ENCODE data around the gene OXGR1.
"Not testable (repeated sequence)": the region's sequence is repeated elsewhere in the genome, so short reads cannot be mapped to it uniquely, and the experiment has no call there.

The OXGR1 gene

GRCh38 chr13:96994017-96994857 is at the start of gene OXGR1:
TSS of gene OXGR1 (minus strand) at chr13:96994476. CDS start at chr13:96987759, 6,717 bp downstream.
- no peak within 1 kb of the TSS for H3K4me3 ChIP-seq (ENCODE audit: low read depth, low read length)
- no peak for TF ChIP-seq CTCF (IDR thresholded peaks at IDR 0.05; ENCODE audit: borderline replicate concordance, insufficient read depth, low read depth, low read length)

- TF ChIP-seq CTCF (IDR thresholded peaks at IDR 0.05; ENCODE audit: borderline replicate concordance, insufficient read depth, low read depth, low read length), result no peak
- no peak overlapping the region for H3K4me3 ChIP-seq (ENCODE audit: low read depth, low read length)
Measured at GRCh38 chr13:97043302-97043701, 49.0 kb upstream of the OXGR1 start.

- H3K4me3 ChIP-seq (ENCODE audit: low read depth, low read length), result no peak overlapping the region
- 0 out of 2 replicates have a peak, but pooled peaks have one; percentile 12 for TF ChIP-seq CTCF (IDR thresholded peaks at IDR 0.05; ENCODE audit: borderline replicate concordance, insufficient read depth, low read depth, low read length)
Measured at GRCh38 chr13:97030705-97031452, 36.6 kb upstream of the OXGR1 start.

GRCh38 chr13:97028441-97029299 is 34.4 kb upstream of the OXGR1 start:
- peak; percentile 65 for TF ChIP-seq CTCF (IDR thresholded peaks at IDR 0.05; ENCODE audit: borderline replicate concordance, insufficient read depth, low read depth, low read length)
- H3K4me3 ChIP-seq (ENCODE audit: low read depth, low read length), result no peak overlapping the region

- TF ChIP-seq CTCF (IDR thresholded peaks at IDR 0.05; ENCODE audit: borderline replicate concordance, insufficient read depth, low read depth, low read length), result no peak
- H3K4me3 ChIP-seq (ENCODE audit: low read depth, low read length), result no peak overlapping the region
Measured at GRCh38 chr13:97027162-97027554, 32.9 kb upstream of the OXGR1 start.

- TF ChIP-seq CTCF (IDR thresholded peaks at IDR 0.05; ENCODE audit: borderline replicate concordance, insufficient read depth, low read depth, low read length), result no peak
- H3K4me3 ChIP-seq (ENCODE audit: low read depth, low read length), result no peak overlapping the region
Measured at GRCh38 chr13:97026531-97027161, 32.4 kb upstream of the OXGR1 start.

- not testable (repeated sequence) for H3K4me3 ChIP-seq (ENCODE audit: low read depth, low read length)
Measured at GRCh38 chr13:97023812-97024211, 29.5 kb upstream of the OXGR1 start.

All from GM12875 (cell line).